T-helper 1 cell (primary cell): Measurements from ENCODE around the gene SINHCAF.
"Not testable (repeated sequence)": the region's sequence is repeated elsewhere in the genome, so short reads cannot be mapped to it uniquely, and the experiment has no call there.

Experiments used
- DNase-seq, 5 donors: peaks; one replicate each; pipeline ENCODE4 v3.0.0-alpha.2; 2012 to 2020

Gene SINHCAF

DNA sequence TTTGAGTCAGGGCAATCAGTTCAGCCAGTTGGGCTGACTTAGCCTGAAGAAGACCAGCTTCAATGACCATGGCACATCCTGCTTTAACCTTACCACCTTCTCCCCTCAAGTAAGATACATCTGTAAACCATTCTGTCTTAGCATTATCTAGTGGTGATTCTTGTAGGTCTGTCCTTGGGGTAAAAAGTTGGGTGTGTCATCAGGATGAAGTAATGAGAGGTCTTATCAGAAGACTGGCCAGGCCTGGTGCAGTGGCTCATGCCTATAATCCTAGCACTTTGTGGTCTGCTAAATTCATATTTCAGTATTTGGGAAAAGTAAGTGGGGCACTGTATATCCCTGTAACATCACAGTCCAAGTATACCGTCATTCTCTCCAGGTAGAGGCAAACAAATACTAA, 19.1 kb downstream of the SINHCAF start:
- no peak for DNase-seq

- no peak for DNase-seq
Measured at GRCh38 chr12:31303466-31303865, 22.5 kb downstream of the SINHCAF start.

DNA sequence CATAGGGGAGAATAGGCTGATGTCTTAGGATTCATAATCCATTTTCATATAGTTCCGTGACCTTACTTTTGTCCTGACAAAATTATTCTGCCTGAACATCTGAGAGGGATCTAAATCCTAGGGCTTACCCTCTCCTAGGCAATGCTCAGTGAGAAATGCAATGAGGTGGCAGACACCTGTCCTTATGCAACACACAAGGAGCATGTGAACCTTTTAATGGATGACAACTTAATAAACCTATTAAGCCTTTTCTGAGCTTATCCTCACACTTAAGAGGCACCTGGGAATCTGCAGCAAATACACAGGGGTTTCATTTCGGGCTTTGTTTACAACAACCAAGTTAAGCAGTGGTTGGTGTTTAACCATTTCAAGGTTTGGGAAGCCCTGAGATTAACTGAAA, 24.6 kb downstream of the SINHCAF start:
- DNase-seq = no peak

GRCh38 chr12:31300783-31301182, 25.2 kb downstream of the SINHCAF start:
- no peak for DNase-seq

GRCh38 chr12:31300341-31300740, 25.6 kb downstream of the SINHCAF start:
- DNase-seq = no peak

DNA sequence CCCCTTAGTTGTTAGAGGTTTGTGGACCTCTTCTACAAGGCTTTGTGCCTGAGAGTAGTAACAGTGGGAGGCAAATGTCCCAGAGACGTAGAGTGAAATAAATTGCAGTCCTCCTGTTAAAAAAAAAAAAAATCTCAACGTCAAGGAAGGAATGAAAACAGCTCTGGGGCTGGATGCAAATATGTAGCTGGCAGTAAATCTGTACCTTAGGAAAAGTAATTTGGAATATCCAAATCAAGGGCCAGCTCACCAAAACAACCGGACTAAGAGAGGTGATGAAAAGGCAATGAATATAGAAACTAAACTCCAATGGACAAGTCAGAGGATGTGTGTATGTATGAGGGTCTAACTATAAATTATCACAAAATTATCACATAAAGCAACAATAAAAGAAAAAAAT, 27.0 kb downstream of the SINHCAF start:
- no peak for DNase-seq

GRCh38 chr12:31298515-31298910, 27.4 kb downstream of the SINHCAF start:
- no peak for DNase-seq

GRCh38 chr12:31297572-31298514, 28.1 kb downstream of the SINHCAF start:
- DNase-seq = no peak

DNA sequence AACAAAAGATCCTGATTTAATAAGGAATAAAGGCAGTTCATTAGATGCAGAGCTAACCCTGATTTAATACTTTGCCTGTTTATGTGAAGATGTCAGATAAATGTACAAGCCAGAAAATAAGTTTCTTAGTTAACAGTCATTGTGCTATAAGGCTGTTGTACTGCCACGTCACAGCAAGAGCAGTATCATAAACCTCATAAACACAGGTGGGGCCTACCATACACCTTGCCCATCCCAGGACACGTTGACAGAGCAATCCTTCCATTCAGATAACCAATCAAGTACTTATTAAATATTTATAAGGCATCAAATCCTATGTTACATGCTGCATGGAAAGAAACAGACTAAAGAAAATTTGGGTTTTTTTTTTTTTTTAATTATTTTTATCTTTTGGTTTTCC, 36.5 kb downstream of the SINHCAF start:
- DNase-seq = no peak

DNA sequence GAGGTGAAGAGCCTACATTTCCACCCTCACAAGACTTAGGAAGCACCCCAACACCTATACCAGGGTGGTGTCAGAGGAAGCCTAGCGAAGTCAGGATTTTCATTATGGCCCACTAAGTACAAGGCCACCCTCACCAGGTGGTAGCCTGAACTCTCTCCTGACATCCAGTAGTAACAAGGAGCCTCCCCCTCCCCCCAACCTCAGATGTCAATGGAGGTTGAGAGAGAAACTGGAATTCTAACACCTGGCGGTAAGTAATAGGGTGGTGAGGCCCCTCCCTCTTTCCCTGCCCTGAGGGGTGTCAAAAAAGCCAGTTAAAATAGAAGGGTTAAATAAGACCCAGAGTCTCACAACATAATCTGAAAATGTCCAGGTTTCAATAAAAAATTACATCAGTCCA, 37.6 kb downstream of the SINHCAF start:
- DNase-seq = no peak

- no peak for DNase-seq
Measured at GRCh38 chr12:31280183-31280582, 45.8 kb downstream of the SINHCAF start.

GRCh38 chr12:31279390-31279924, 46.5 kb downstream of the SINHCAF start:
- DNase-seq = no peak

DNA sequence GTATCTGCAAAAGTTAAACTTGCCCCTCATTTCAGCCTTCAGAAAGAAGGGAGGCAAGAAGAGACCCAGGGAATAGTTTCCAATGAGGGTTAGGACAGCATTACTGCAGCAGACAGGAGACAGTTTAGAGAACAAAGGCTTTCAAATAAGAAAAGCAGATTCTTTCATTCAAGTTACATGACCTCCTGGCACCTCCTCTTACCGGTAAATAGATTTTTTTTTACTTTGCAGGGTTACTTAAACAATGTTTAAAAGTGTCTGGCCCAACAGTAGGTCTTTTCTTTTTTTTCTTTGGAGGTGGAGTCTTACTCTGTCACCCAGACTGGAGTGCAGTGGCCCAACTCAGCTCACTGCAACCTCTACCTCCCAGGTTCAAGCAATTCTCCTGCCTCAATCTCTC, 47.1 kb downstream of the SINHCAF start:
- no peak for DNase-seq

GRCh38 chr12:31278424-31278823, 47.5 kb downstream of the SINHCAF start:
- no peak for DNase-seq

DNA sequence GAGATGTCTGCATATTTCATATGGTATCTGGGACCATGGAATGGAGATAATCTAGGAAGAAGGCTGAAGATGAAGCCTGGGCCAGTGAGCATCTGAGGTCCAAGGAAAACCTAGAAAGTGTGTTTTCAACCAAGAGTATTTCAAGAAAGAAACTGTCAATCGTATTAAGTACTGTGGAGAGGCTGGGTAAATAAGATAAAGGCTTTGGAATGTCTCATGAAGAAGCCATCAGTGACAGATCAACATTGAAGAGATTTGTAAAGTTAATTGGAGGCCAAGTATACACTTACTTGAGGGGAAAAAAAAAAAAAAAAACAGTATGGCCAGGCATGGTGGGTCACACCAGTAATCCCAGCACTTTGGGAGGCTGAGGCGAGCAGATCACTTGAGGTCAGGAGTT, 48.9 kb downstream of the SINHCAF start:
- no peak for DNase-seq

DNA sequence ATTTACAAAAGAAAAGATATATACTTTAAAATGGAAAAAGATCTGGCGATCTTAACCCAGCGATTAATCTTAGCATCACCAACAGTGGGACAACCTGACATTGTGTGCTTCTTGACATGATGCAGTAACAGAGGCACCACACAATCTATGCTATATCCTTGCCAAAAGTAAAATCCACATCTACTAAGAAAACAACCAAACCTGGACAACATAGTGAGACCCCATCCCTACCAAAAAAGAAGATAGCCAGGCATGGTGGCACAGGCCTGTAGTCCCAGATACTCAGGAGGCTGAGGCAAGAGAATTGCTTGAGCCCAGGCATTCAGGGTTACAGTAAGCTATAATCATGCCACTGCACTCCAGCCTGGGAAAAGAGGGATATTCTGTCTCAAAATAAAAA, 50.5 kb downstream of the SINHCAF start:
- no peak for DNase-seq

DNA sequence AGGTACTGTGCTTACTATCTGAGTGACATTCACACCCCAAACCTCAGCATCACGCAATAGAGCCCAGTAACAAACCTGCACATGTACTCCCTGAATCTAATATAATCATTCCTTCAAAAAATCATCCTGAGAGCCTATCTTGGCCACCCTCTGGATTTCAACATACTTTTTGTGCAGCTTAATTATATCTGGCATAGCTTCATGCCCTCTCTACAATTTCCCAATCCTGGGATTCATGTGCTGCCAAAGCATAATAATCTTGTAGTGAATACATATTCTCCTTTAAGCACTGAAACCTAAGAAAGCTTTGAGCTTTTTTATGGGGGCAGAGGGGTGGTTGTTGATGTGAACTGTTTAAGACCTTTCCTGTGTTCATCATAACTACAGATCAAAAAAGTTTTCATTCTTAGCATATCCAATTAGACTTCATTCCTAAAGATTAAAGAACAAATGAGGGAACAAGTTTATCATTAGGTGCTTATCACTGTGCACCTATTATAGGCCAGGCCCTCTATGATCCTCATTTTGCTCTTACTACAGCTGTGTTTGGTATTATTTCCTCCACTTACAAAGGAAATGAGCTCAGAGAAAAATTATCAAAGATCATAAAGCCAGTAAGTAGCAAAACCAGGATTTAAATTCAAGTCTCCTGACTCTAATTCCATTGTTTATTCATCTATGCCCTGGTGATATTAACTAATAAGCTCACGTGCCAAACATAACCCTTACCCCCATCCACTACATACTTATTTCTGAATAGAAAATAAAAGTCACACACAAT, 51.2 kb downstream of the SINHCAF start:
- no peak for DNase-seq

- not testable (repeated sequence) for DNase-seq
Measured at GRCh38 chr12:31273794-31274193, 52.2 kb downstream of the SINHCAF start.

DNA sequence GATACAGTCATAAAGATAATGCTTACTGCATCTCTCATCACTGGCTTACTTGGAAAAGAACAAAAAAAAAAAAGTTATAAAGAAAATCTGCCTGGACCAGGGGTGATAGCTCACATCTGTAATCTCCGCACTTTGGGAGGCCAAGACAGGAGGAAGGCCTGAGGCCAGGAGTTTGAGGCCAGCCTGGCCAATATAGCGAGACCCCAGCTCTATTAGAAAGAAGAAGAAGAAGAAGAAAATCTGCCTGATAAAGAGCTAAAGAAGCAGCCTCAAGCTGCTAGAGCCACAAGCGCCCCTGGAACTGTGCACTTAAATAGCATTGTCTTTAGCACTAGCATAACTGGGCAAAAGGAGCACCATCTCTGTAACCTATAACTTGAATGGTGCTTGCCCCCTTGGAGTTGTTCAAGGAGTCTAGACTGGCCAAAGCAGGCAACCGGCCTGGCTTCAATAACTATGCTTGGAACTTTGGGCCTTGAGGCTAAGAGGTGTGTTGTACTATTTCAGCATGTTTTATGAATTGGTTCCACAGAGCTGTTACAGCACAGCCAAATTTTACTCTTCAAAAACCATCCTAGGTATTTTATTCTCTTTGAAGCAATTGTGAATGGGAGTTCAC, 53.2 kb downstream of the SINHCAF start:
- DNase-seq = no peak

DNA sequence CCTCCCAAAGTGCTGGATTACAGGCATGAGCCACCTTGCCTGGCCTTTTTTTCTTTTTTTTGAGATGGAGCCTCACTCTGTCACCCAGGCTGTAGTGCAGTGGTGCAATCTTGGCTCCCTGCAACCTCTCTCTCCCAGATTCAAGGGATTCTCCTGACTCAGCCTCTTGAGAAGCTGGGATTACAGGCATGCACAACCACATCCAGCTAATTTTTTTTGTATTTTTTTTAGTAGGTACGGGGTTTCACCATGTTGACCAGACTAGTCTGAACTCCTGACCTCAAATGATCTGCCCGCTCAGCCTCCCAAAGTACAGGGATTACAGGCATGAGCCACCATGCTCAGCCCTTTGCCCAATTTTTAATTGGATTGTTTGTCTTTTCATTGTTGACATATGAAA, 58.0 kb downstream of the SINHCAF start:
- DNase-seq = no peak

- no peak for DNase-seq
Measured at GRCh38 chr12:31265722-31266121, 60.2 kb downstream of the SINHCAF start.

GRCh38 chr12:31263661-31264060, 62.3 kb downstream of the SINHCAF start:
- DNase-seq = no peak

- no peak for DNase-seq
Measured at GRCh38 chr12:31261744-31262143, 64.2 kb downstream of the SINHCAF start.
